ENCODE data around the gene TRIP10.

The TRIP10 gene

DNA sequence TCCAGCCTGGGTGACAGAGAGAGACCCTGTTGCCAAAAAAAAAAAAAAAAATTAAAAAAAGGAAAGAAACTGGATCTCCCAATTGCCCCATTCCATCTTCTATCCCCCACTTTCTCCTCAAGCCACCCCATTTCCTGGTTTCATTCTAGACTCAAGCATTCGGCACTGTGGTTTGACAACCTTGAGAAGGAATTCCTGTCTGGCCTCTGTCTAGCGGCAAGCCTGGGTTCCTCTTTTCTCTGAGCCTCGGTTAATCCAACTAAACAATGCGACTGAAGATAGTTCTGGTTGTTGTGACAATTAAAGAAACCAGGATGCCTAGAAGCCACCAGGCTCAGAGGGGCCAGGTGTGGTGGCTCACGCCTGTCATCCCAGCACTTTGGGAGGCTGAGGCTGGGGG lies 15.7 kb upstream of the TRIP10 start:
- H3K9ac ChIP-seq (ENCODE audit: low read length), result no peak overlapping the region
- no peaks in the 10 kb centered on the region for H3K27me3 ChIP-seq (ENCODE audit: control insufficient read depth, insufficient read depth, low read length)
- no peaks in the 10 kb centered on the region for H3K36me3 ChIP-seq (ENCODE audit: control insufficient read depth, insufficient read depth, low read length)
- H3K27ac ChIP-seq (ENCODE audit: low read depth, low read length), result no peak overlapping the region
- H3K4me1 ChIP-seq (ENCODE audit: control insufficient read depth, insufficient read depth, low read length), result no peaks in the 10 kb centered on the region
- no peak overlapping the region for H3K4me3 ChIP-seq (ENCODE audit: low read length)

DNA sequence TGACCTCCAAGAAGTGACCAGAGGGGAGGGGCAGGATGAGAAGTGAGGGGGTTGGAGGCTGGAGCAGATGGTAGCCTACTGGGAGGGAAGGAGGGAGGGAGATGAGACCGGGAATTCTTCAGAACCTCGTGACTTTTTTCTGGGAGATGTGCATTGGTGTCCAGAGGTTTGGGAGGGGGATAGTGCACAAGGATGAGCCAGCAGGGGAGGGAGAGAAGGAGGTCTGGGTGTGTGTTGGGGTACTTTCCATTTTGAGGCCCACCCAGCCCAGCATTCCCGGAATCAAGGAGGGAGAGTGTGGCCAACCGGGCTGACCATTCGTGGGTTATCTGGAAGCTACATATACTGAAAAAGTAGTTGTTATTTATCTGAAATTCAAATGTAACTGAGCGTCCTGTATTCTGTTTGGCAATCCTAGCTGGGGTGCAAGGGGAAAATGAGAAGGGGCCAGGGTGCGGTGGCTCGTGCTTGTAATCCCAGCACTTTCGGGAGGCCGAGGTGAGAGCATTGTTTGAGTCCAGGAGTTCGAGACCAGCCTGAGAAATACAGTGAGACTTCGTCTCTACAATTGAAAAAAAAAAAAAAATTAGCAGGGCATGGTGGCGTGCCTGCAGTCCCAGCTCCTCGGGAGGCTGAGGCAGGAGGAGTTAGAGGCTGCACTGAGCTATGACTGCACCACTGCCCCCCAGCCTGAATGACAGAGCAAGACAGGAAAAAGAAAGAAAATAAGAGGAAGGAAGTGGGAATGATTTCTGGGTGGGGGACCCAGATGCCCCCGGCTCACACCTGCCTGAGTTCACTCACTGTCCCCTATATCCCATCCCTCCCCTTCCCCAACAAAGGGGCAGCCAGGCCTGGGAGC lies 14.6 kb upstream of the TRIP10 start:
- Histone ChIP-seq H3K4me1 (ENCODE audit: control insufficient read depth, insufficient read depth, low read length) (no peaks in the 10 kb centered on the region), H3K9ac (ENCODE audit: low read length) (no peak overlapping the region), H3K36me3 (ENCODE audit: control insufficient read depth, insufficient read depth, low read length) (no peaks in the 10 kb centered on the region), H3K27me3 (ENCODE audit: control insufficient read depth, insufficient read depth, low read length) (no peaks in the 10 kb centered on the region), H3K4me3 (ENCODE audit: low read length) (no peak overlapping the region), H3K27ac (ENCODE audit: low read depth, low read length) (no peak overlapping the region)

GRCh38 chr19:6725513-6726231 lies 13.8 kb upstream of the TRIP10 start:
- Histone ChIP-seq H3K36me3 (ENCODE audit: control insufficient read depth, insufficient read depth, low read length) (no peaks in the 10 kb centered on the region), H3K4me1 (ENCODE audit: control insufficient read depth, insufficient read depth, low read length) (no peaks in the 10 kb centered on the region), H3K4me3 (ENCODE audit: low read length) (no peak overlapping the region), H3K9ac (ENCODE audit: low read length) (no peak overlapping the region), H3K27ac (ENCODE audit: low read depth, low read length) (no peak overlapping the region), H3K27me3 (ENCODE audit: control insufficient read depth, insufficient read depth, low read length) (no peaks in the 10 kb centered on the region)

DNA sequence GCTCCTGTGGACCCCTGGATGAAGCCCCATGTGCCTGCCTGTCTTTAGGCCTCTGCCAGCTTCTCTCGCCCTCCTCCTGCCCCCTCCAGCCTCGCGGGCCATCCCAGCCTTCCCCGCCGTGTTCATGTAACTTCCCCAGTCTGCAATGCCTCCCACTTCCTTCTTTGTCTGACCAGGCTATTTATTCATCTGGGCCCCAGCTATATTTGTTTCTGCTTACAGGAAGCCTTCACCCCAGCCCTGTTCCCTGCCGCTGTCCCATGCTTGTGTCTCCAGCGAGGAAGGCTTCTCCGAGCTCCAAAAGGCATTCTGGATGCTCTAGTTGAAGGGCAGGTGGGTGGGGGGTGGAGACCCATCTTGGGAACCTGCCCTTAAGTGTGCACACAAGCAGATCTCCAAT lies 11.1 kb upstream of the TRIP10 start:
- Histone ChIP-seq H3K9ac (ENCODE audit: low read length) (no peak overlapping the region), H3K36me3 (ENCODE audit: control insufficient read depth, insufficient read depth, low read length) (peaks cover 4% of the 10 kb centered on the region), H3K27ac (ENCODE audit: low read depth, low read length) (no peak overlapping the region), H3K4me1 (ENCODE audit: control insufficient read depth, insufficient read depth, low read length) (no peaks in the 10 kb centered on the region), H3K27me3 (ENCODE audit: control insufficient read depth, insufficient read depth, low read length) (no peaks in the 10 kb centered on the region), H3K4me3 (ENCODE audit: low read length) (no peak overlapping the region)

DNA sequence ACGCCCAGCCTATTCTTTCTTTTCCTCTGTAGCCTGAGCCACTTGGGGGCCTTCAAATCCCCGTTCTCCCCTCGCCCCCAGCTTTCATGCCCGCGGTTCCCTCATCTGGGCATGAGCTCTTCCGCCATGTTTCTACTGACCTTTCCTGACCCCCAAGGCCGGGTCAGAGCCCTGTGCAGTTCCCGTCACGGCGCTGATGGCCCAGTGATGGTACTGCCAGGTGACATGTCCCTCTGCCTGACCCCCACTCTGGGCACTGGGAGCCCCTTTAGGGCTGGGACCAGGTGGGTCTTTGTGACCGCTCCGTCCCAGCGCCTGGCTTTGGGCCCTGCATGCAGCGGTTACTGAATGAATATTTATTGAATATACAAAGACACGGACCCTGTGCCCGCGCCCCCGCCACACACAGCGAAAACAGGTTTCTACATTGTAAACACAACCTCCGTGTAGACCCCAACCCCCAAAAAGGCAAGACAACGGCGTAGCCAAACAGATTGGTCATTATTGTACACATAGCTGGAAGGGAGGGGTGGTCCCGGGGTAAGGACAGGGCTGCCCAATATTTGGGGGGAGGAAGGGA lies 9.8 kb upstream of the TRIP10 start:
- peak overlapping the region; percentile 30 for H3K27ac ChIP-seq (ENCODE audit: low read depth, low read length)
- no peaks in the 10 kb centered on the region for H3K27me3 ChIP-seq (ENCODE audit: control insufficient read depth, insufficient read depth, low read length)
- H3K4me3 ChIP-seq (ENCODE audit: low read length), result peak overlapping the region; percentile 48
- H3K36me3 ChIP-seq (ENCODE audit: control insufficient read depth, insufficient read depth, low read length), result peaks cover 4% of the 10 kb centered on the region
- no peak overlapping the region for H3K9ac ChIP-seq (ENCODE audit: low read length)
- H3K4me1 ChIP-seq (ENCODE audit: control insufficient read depth, insufficient read depth, low read length), result no peaks in the 10 kb centered on the region

DNA sequence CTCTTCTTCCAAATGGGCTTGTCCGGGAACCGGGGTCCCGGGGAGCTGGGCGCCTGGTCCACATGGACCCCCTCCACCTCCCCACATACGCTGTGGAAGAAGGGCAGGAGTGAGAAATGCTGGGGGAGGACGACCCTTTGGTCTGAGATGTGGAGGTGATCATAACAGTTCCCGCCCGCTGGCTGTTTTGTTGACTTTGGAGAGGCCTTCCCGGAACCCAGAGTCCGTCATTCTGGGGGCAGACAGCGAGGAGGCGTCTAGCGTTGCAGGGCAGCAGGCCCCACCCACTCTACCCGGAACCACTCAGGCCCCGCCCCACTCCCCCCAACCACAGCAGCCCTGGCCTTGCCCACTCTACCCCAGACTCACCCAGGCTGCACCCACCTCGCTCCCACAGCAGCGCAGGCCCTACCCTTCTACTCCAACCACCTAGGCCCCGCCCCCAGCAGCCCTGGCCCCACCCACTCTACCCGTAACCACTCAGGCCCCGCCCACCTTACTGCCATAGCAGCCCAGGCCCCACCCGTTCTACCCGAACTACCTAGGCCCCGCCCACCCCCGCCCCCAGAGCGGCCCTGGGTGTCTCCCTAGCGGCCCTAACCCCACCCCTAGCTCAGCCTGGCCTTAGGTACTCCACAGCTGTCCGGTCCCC lies 9.2 kb upstream of the TRIP10 start:
- peaks cover 4% of the 10 kb centered on the region for H3K36me3 ChIP-seq (ENCODE audit: control insufficient read depth, insufficient read depth, low read length)
- peak overlapping the region; percentile 48 for H3K4me3 ChIP-seq (ENCODE audit: low read length)
- H3K27ac ChIP-seq (ENCODE audit: low read depth, low read length), result peak overlapping the region; percentile 30

GRCh38 chr19:6730941-6731670 lies 8.4 kb upstream of the TRIP10 start:
- Histone ChIP-seq H3K4me1 (ENCODE audit: control insufficient read depth, insufficient read depth, low read length) (peaks cover 8% of the 10 kb centered on the region), H3K4me3 (ENCODE audit: low read length) (no peak overlapping the region), H3K27ac (ENCODE audit: low read depth, low read length) (no peak overlapping the region), H3K9ac (ENCODE audit: low read length) (no peak overlapping the region), H3K27me3 (ENCODE audit: control insufficient read depth, insufficient read depth, low read length) (no peaks in the 10 kb centered on the region), H3K36me3 (ENCODE audit: control insufficient read depth, insufficient read depth, low read length) (peaks cover 4% of the 10 kb centered on the region)

More for the DNA sequence above, 9.2 kb upstream of the TRIP10 start:
- H3K4me1 ChIP-seq (ENCODE audit: control insufficient read depth, insufficient read depth, low read length), result no peaks in the 10 kb centered on the region
- no peak overlapping the region for H3K9ac ChIP-seq (ENCODE audit: low read length)
- no peaks in the 10 kb centered on the region for H3K27me3 ChIP-seq (ENCODE audit: control insufficient read depth, insufficient read depth, low read length)

DNA sequence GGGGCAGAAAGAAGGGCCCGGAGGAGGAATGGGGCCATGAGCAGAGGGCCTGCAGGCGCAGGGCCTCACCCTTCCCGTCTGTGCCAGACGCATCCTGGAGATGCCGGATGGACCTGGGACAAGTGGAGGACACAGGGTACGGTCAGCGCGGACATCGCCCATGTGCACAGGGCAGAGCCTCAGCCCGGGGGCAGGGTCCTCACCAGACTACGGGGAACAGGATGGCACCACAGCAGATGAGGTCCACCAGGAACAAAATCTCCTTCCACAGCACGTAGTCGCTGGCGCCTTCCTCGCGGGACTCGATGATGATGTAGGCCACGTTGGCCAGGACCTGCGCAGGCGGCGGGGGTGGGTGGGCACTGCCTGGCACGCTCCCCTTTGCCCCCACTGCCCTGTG lies 7.7 kb upstream of the TRIP10 start:
- no peak overlapping the region for H3K9ac ChIP-seq (ENCODE audit: low read length)
- no peak overlapping the region for H3K27ac ChIP-seq (ENCODE audit: low read depth, low read length)
- peaks cover 12% of the 10 kb centered on the region for H3K4me1 ChIP-seq (ENCODE audit: control insufficient read depth, insufficient read depth, low read length)
- H3K27me3 ChIP-seq (ENCODE audit: control insufficient read depth, insufficient read depth, low read length), result no peaks in the 10 kb centered on the region
- peaks cover 4% of the 10 kb centered on the region for H3K36me3 ChIP-seq (ENCODE audit: control insufficient read depth, insufficient read depth, low read length)
- H3K4me3 ChIP-seq (ENCODE audit: low read length), result no peak overlapping the region

DNA sequence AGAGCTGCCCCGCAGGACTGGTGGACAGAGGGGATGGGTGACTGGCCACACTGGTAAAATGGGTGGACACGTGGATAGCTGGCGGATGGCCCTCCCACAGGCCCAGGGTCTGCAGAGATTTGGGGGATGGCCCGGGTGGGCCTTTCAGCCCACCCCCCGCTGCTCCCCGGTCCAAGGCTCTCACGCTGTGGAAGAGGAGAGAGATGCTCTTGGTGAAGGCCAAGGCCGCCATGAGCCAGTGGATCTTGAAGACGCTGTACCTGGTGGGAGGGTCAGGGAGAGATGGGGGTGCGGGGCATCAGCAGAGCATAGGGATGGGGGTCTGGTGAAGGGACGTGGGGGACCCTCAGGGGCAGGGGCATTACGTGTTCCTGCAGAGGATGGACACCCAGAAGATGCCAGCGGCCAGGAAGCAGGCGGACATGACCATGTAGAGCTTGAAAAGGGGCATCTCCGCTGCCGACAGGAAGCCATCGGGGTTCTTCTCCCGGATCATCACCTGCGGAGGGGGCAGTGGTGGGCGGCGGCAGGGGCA lies 6.6 kb upstream of the TRIP10 start:
- Histone ChIP-seq H3K4me1 (ENCODE audit: control insufficient read depth, insufficient read depth, low read length) (peaks cover 13% of the 10 kb centered on the region), H3K27me3 (ENCODE audit: control insufficient read depth, insufficient read depth, low read length) (no peaks in the 10 kb centered on the region), H3K4me3 (ENCODE audit: low read length) (no peak overlapping the region), H3K9ac (ENCODE audit: low read length) (no peak overlapping the region), H3K36me3 (ENCODE audit: control insufficient read depth, insufficient read depth, low read length) (peaks cover 4% of the 10 kb centered on the region), H3K27ac (ENCODE audit: low read depth, low read length) (no peak overlapping the region)

GRCh38 chr19:6733338-6734095 lies 6.0 kb upstream of the TRIP10 start:
- Histone ChIP-seq H3K4me1 (ENCODE audit: control insufficient read depth, insufficient read depth, low read length) (peaks cover 20% of the 10 kb centered on the region), H3K9ac (ENCODE audit: low read length) (no peak overlapping the region), H3K4me3 (ENCODE audit: low read length) (no peak overlapping the region), H3K36me3 (ENCODE audit: control insufficient read depth, insufficient read depth, low read length) (peaks cover 4% of the 10 kb centered on the region), H3K27me3 (ENCODE audit: control insufficient read depth, insufficient read depth, low read length) (no peaks in the 10 kb centered on the region), H3K27ac (ENCODE audit: low read depth, low read length) (no peak overlapping the region)

- Histone ChIP-seq H3K36me3 (ENCODE audit: control insufficient read depth, insufficient read depth, low read length) (peaks cover 4% of the 10 kb centered on the region), H3K9ac (ENCODE audit: low read length) (no peak overlapping the region), H3K27ac (ENCODE audit: low read depth, low read length) (no peak overlapping the region), H3K4me1 (ENCODE audit: control insufficient read depth, insufficient read depth, low read length) (peaks cover 27% of the 10 kb centered on the region), H3K27me3 (ENCODE audit: control insufficient read depth, insufficient read depth, low read length) (no peaks in the 10 kb centered on the region), H3K4me3 (ENCODE audit: low read length) (no peak overlapping the region)
Observed at GRCh38 chr19:6734096-6734696, 5.3 kb upstream of the TRIP10 start.
